HL-60/S4 treated with phorbol 12-myristate 13-acetate at 8.2 ng/mL for 4 days and 3 days (cell line): ENCODE results near the gene COX7A2L.
"Not testable (repeated sequence)": the region's sequence is repeated elsewhere in the genome, so short reads cannot be mapped to it uniquely, and the experiment has no call there.

Experiments used
- in situ Hi-C: fragments of 300-500 bp; cut with MboI; formaldehyde crosslinking; loops from 2 replicates; pipeline ENCODE4 v1.15.0; 2022; ENCODE audit warnings: low sequenced_read_pairs

COX7A2L gene

GRCh38 chr2:42360890-42361727 lies at the start of gene COX7A2L:
TSS of gene COX7A2L (minus strand) at chr2:42361217. CDS start at chr2:42361161, 56 bp downstream.
- in situ Hi-C loops: no loop called here

- in situ Hi-C loops: no loop called here
These were observed 47.0 kb upstream of the COX7A2L start for GRCh38 chr2:42408009-42408408.

- in situ Hi-C loops: no loop called here
These were observed 46.5 kb upstream of the COX7A2L start for GRCh38 chr2:42407476-42407875.

- in situ Hi-C loops: no loop called here
These were observed 43.7 kb upstream of the COX7A2L start for GRCh38 chr2:42404676-42405075.

GRCh38 chr2:42401773-42402172 lies 40.8 kb upstream of the COX7A2L start:
- in situ Hi-C loops: no loop called here

GRCh38 chr2:42398052-42398451 lies 37.0 kb upstream of the COX7A2L start:
- in situ Hi-C loops: not testable (repeated sequence)

GRCh38 chr2:42393320-42393719 lies 32.3 kb upstream of the COX7A2L start:
- in situ Hi-C loops: not testable (repeated sequence)

- in situ Hi-C loops: no loop called here
These were observed 31.2 kb upstream of the COX7A2L start for GRCh38 chr2:42392191-42392590.

GRCh38 chr2:42390401-42390969 lies 29.5 kb upstream of the COX7A2L start:
- in situ Hi-C loops: no loop called here

- in situ Hi-C loops: no loop called here
These were observed 25.7 kb upstream of the COX7A2L start for GRCh38 chr2:42386682-42387081.

GRCh38 chr2:42385225-42385624 lies 24.2 kb upstream of the COX7A2L start:
- in situ Hi-C loops: no loop called here

- in situ Hi-C loops: no loop called here
These were observed 23.0 kb upstream of the COX7A2L start for GRCh38 chr2:42383855-42384530.

- in situ Hi-C loops: no loop called here
These were observed 21.1 kb upstream of the COX7A2L start for GRCh38 chr2:42382144-42382543.

GRCh38 chr2:42380026-42380425 lies 19.0 kb upstream of the COX7A2L start:
- in situ Hi-C loops: not testable (repeated sequence)

GRCh38 chr2:42378415-42378814 lies 17.4 kb upstream of the COX7A2L start:
- in situ Hi-C loops: no loop called here

GRCh38 chr2:42376758-42377157 lies 15.7 kb upstream of the COX7A2L start:
- in situ Hi-C loops: no loop called here

GRCh38 chr2:42372474-42373200 lies 11.6 kb upstream of the COX7A2L start:
- in situ Hi-C loops: no loop called here

- in situ Hi-C loops: no loop called here
These were observed 10.8 kb upstream of the COX7A2L start for GRCh38 chr2:42371611-42372473.

GRCh38 chr2:42369532-42370229 lies 8.7 kb upstream of the COX7A2L start:
- in situ Hi-C loops: no loop called here
